Caki2 (cell line): ENCODE results near the gene ZNF750. TPM values are rescaled to one million over a fixed set of nuclear protein-coding genes. Genes with fewer than 3 reads are reported as not detected.

Experiments used
- DNase-seq: peaks from one replicate; pipeline ENCODE4 v3.0.0-alpha.2; 2015; ENCODE audit warnings: low read depth
- in situ Hi-C: cut with HindIII; loops from 2 replicates; pipeline ENCODE4 v1.10.0; 2016; ENCODE audit warnings: low sequenced_read_pairs, low pct_unique_long_range_greater_than_20kb, mixed read lengths
- total RNA-seq: library from RNA; depleted of rRNA; stranded (reverse); fragments of >200 nt; shearing (Covaris generic); gene quantifications from 2 replicates; pipeline ENCODE4 v1.2.3, GENCODE V29; 2014; ENCODE audit warnings: low replicate concordance

Gene ZNF750
- total RNA-seq, 1 experiment from 2014 or later, result not detected

- DNase-seq, result no peak
Observed at GRCh38 chr17:82843904-82844680, 4.3 kb upstream of the ZNF750 start.

GRCh38 chr17:82841921-82842596, 2.2 kb upstream of the ZNF750 start:
- DNase-seq, result no peak
- in situ Hi-C loops, result no loop called here

More at GRCh38 chr17:82843904-82844680, 4.3 kb upstream of the ZNF750 start:
- in situ Hi-C loops, result no loop called here

DNA sequence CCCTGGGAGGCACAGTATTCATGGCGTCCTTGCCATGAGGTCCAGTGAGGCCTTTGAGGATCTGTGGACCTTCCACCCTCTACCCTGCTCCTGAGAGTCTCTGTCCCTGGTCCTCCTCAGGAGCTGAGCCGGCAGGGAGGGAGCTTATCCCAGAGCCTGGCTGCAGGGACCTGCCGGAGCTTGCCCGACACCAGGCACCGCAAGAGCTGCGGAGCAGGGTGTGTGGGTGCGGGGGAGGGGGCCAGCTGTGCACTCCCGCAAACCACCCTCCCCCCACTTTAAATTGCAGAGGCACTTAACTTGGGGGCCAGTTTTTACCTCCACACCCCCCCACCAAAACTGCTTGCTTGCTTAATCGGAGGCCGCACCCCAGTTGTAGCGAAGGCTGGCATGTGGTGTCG, 609 bp upstream of the ZNF750 start:
- no peak for DNase-seq
- in situ Hi-C loops, result no loop called here

DNA sequence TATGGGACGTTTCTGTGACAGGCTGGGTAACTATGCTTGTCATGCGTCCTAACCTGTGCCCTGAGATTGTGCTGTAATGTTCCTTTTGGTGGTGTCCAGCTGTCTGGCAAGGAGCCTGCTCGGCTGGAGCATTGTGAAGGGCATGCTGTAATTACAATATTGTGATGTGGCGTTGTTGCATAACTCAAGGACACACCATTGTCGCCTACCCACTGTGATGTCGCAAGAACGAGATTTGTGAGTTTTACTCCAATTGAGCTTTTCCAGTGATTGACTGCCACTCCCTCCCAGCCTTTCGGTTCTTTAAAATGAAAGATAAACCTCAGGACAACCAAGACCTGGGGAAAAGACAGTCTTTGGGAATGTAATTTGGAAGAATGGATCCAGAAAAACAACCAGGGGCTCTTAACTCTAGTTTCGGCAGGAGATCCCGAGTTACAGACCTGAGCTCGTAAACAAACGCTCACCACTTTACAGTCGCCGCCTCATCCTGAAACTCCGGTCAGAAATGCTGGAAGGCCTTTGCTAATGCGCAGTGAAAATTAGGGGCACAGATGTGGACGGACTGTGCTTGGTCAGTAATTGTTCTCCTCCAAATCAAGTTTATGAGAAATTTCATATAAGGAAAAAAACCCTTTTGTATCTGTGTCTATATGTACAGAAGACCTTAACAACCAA, 1.3 kb downstream of the ZNF750 start:
- no peak for DNase-seq
- in situ Hi-C loops, result loop anchor here (10.0 kb wide), 1 partner anchor 46 kb away; no protein-coding TSS in a partner anchor

GRCh38 chr17:82837586-82838320, 2.1 kb downstream of the ZNF750 start:
- no peak for DNase-seq
- in situ Hi-C loops, result loop anchor here (10.0 kb wide), 1 partner anchor 47 kb away; no protein-coding TSS in a partner anchor

DNA sequence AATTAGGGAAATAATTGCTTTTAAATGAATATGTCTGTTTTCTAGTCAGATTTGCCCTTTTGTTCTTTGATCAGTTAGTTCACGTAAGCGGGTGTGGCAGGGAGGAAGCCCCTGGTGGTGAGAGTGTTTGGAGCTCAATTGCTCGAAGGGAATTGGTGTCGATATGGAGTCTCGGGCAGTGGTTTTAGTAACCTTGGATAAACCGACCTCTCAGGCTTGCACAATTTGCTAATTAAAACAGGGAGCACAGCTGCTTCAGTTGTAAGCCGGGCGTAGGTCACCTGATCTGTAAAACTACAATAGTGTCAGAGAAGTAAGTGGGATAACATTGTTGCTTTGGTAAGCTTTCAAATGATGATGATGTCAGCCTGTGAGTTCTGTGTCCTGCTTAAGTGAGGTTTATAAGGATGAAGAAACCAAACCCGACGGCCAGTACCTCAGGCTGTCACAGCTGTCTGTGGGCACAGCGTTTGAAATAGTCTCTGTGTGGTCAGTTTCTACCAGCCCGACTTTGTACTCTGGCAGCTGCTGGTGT, 2.9 kb downstream of the ZNF750 start:
- DNase-seq, result no peak
- in situ Hi-C loops, result loop anchor here (10.0 kb wide), 1 partner anchor 48 kb away; no protein-coding TSS in a partner anchor

GRCh38 chr17:82835766-82836512, 3.9 kb downstream of the ZNF750 start:
- in situ Hi-C loops, result loop anchor here (10.0 kb wide), 1 partner anchor 49 kb away; no protein-coding TSS in a partner anchor
- no peak for DNase-seq

GRCh38 chr17:82835122-82835521, 4.7 kb downstream of the ZNF750 start:
- in situ Hi-C loops, result loop anchor here (10.0 kb wide), 1 partner anchor 50 kb away; no protein-coding TSS in a partner anchor

GRCh38 chr17:82832881-82833475, 6.8 kb downstream of the ZNF750 start:
- no peak for DNase-seq
- in situ Hi-C loops, result loop anchor here (10.0 kb wide), 1 partner anchor 52 kb away; no protein-coding TSS in a partner anchor

More at GRCh38 chr17:82835122-82835521, 4.7 kb downstream of the ZNF750 start:
- DNase-seq, result no peak

DNA sequence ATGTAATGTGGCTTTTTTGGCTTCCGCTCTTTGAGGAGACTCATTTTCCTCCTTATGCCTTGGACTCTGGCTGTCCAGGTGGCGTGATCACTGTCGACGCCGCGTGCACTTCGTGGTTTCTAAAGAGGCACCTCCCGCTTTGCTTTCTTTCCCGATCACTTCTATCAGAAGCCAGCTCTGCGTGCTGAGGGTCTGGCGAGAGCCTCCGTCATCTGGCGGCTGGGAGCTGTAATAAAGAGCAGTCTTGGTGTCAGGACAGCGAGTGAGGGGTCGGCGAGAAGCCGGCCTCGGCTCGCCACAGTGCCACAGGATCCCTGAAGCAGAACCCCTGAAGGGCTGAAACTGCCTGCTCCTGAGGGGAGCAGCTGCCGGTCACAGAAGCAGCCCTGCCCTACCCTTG, 7.4 kb downstream of the ZNF750 start:
- in situ Hi-C loops, result loop anchor here (10.0 kb wide), 1 partner anchor 52 kb away; no protein-coding TSS in a partner anchor
- DNase-seq, result no peak

DNA sequence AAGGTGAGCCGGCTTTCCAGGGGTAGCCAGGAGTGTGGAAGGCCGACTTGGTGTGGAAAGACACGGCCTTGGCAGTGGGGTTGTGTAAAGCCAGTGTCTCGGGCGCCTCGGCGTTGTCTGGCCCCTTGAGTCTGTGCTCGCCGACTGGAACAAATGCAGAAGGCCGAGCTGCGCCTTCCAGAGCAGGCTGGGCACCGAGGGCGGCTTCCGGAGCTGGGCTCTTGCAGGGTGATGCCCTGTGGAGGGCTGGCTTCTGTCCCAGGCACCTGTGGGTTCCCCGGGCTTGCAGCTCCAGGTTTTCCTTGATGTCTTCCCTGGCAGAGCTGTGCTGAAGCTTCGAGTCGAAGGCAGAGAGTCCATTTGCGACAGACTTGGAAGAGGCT, 8.0 kb downstream of the ZNF750 start:
- in situ Hi-C loops, result loop anchor here (10.0 kb wide), 1 partner anchor 53 kb away; no protein-coding TSS in a partner anchor
- DNase-seq, result no peak

- DNase-seq, result no peak
- in situ Hi-C loops, result loop anchor here (10.0 kb wide), 1 partner anchor 54 kb away; no protein-coding TSS in a partner anchor
Observed at GRCh38 chr17:82831041-82831817, 8.6 kb downstream of the ZNF750 start.

GRCh38 chr17:82830249-82830661, 9.6 kb downstream of the ZNF750 start:
- DNase-seq, result no peak
- in situ Hi-C loops, result loop anchor here (10.0 kb wide), 1 partner anchor 55 kb away; no protein-coding TSS in a partner anchor

- DNase-seq, result no peak
- in situ Hi-C loops, result no loop called here
Observed at GRCh38 chr17:82828875-82829487, 10.8 kb downstream of the ZNF750 start.

DNA sequence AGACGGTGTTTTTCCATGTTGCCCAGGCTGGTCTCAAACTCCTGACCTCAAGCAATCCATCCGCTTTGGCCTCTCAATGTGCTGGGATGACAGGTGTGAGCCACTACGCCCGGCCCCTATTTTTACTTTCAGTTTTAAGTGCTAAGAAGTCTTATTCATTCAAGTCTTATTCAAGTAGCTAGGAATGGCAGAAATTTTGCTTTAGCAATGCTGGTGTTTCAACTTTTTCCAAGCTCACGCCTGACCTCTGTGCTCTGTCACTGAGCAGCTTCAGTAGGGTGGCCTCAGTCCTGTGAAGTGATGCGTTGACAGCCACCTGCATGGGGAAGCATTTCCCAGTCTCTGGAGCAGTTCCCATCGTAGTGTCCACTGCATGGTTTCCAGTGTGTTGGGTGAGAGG, 12.9 kb downstream of the ZNF750 start:
- in situ Hi-C loops, result no loop called here
- DNase-seq, result no peak
